Transverse colon (tissue), 4 donors: ENCODE measurements around the gene IL1F10. TPM values are rescaled to one million over a fixed set of nuclear protein-coding genes. Genes with fewer than 3 reads are reported as not detected.

Experiments used
- DNase-seq: peaks from one replicate; pipeline ENCODE4 v3.0.0-alpha.2; 2019
- H3K27ac ChIP-seq, 4 donors: fragments of 200-600 bp; sonication (generic); 2 replicates each; pipeline ENCODE4 v1.5.1; 2016 to 2018; ENCODE audit warnings: inconsistent platforms in 4 of 4
- H3K27me3 ChIP-seq: fragments of 200-600 bp; sonication (generic); 2 replicates; pipeline ENCODE4 v1.5.1; 2017; ENCODE audit warnings: inconsistent platforms
- H3K36me3 ChIP-seq, 4 donors: fragments of 200-600 bp; sonication (generic); 2 replicates each; pipeline ENCODE4 v1.5.1; 2017 to 2019; ENCODE audit warnings: inconsistent platforms in 4 of 4
- H3K4me1 ChIP-seq, 4 donors: fragments of 200-600 bp; sonication (generic); 2 replicates each; pipeline ENCODE4 v1.5.1; 2017 to 2020; ENCODE audit warnings: inconsistent platforms in 4 of 4
- H3K4me3 ChIP-seq, 4 donors: fragments of 200-600 bp; sonication (generic); 1 replicate in 1 of 4; 2 replicates in 3 of 4; pipeline versions ENCODE4 v1.5.1 to v1.6.1; 2017 to 2019; ENCODE audit warnings: inconsistent platforms in 4 of 4
- H3K9me3 ChIP-seq, 2 donors: fragments of 200-600 bp; sonication (generic); 2 replicates each; pipeline ENCODE4 v1.5.1; 2017 to 2019; ENCODE audit warnings: inconsistent platforms in 2 of 2
- EP300 ChIP-seq: sonication (generic); formaldehyde crosslinking; IDR thresholded peaks from one replicate; pipeline ENCODE4 v1.6.1; 2017; ENCODE audit warnings: antibody characterized with exemption, low read depth
- POLR2A ChIP-seq: fragments of 450-650 bp; IDR thresholded peaks from one replicate; pipeline ENCODE4 v1.6.1; 2016; ENCODE audit warnings: antibody characterized with exemption, mild to moderate bottlenecking, moderate library complexity
- POLR2AphosphoS5 ChIP-seq, 3 donors: sonication (generic); formaldehyde crosslinking; IDR thresholded peaks; one replicate each; pipeline ENCODE4 v1.6.1; 2016; ENCODE audit warnings: antibody characterized with exemption in 3 of 3
- WGBS, 2 donors: methylation state at CpG; one replicate each; pipeline ENCODE4 v1.1.5; 2018; ENCODE audit warnings: low coverage in 1 of 2; 5-methylcytosine and 5-hydroxymethylcytosine counted together
- in situ Hi-C, 4 donors: fragments of 200-750 bp; cut with MboI; loops; one replicate each; pipeline versions ENCODE4 v1.15.0 to v1.15.1; 2017; ENCODE audit warnings: low sequenced_read_pairs in 3 of 4, low pct_ligation_motif_present in 1 of 4, low pct_unique_long_range_greater_than_20kb in 1 of 4
- intact Hi-C: fragments of 100-400 bp; cut with DNase I; formaldehyde crosslinking; loops from one replicate; pipeline ENCODE4 v1.15.1; 2023; ENCODE audit warnings: low total_unique reads
- total RNA-seq, 4 donors: library from RNA; depleted of rRNA; stranded (reverse); fragments of >200 nt; gene quantifications; one replicate each; pipeline ENCODE4 v1.1.0, GENCODE V29; 2016
- TF ChIP-seq, protein P1 (sequence below), 5 experiments: fragments of 200-600 bp in 3 of 5; fragments of 450-650 bp in 2 of 5; sonication (generic) in 3 of 5; IDR thresholded peaks; 1 replicate in 2 of 5; 2 replicates in 3 of 5; pipeline ENCODE4 v1.5.1; 2016 to 2017; ENCODE audit warnings: antibody characterized with exemption in 5 of 5, inconsistent platforms in 3 of 5, mild to moderate bottlenecking in 2 of 5, moderate library complexity in 1 of 5

The IL1F10 gene
- total RNA-seq, 4 donors from 2014 or later = not detected

DNA sequence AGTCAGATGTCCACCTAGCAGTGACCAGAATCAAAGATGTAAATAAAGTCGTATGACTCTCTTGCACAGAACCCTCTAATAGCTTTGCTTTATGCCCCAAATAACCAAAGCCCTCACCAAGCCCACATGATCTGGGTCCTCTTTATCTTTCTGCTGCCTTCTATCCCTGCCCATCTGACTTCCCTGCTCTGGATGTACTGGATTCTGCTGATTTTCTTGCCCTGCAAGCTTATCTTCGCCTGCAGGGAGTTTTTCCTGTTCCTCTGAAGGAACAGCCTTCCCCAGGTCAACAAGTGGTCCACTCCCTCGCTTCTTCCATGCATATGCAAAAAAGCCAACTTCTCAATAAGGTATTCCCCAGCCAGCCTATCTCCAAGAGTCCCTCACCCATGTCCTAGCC is 33.8 kb upstream of the IL1F10 start:
- Histone ChIP-seq H3K27ac (no peak overlapping the region), H3K27me3 (peaks cover 25% of the 10 kb centered on the region), H3K36me3 (no peaks in the 10 kb centered on the region), H3K4me1 (peaks cover 0 to 2% (median 0%) of the 10 kb centered on the region in 4 donors), H3K9me3 (no peaks in the 10 kb centered on the region), H3K4me3 (no peak overlapping the region)
- in situ Hi-C loops (no loop called here), intact Hi-C loops (no loop called here)
- 73 to 83% methylated on average over 3 of the region's 3 CpGs for WGBS, 2 donors
- TF ChIP-seq EP300 (no peak), POLR2AphosphoS5 (IDR thresholded peaks at IDR 0.05) (no peak), POLR2A (no peak)
- TF ChIP-seq, protein P1, sequence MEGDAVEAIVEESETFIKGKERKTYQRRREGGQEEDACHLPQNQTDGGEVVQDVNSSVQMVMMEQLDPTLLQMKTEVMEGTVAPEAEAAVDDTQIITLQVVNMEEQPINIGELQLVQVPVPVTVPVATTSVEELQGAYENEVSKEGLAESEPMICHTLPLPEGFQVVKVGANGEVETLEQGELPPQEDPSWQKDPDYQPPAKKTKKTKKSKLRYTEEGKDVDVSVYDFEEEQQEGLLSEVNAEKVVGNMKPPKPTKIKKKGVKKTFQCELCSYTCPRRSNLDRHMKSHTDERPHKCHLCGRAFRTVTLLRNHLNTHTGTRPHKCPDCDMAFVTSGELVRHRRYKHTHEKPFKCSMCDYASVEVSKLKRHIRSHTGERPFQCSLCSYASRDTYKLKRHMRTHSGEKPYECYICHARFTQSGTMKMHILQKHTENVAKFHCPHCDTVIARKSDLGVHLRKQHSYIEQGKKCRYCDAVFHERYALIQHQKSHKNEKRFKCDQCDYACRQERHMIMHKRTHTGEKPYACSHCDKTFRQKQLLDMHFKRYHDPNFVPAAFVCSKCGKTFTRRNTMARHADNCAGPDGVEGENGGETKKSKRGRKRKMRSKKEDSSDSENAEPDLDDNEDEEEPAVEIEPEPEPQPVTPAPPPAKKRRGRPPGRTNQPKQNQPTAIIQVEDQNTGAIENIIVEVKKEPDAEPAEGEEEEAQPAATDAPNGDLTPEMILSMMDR (IDR thresholded peaks at IDR 0.05) = no peak
- no peak for DNase-seq

DNA sequence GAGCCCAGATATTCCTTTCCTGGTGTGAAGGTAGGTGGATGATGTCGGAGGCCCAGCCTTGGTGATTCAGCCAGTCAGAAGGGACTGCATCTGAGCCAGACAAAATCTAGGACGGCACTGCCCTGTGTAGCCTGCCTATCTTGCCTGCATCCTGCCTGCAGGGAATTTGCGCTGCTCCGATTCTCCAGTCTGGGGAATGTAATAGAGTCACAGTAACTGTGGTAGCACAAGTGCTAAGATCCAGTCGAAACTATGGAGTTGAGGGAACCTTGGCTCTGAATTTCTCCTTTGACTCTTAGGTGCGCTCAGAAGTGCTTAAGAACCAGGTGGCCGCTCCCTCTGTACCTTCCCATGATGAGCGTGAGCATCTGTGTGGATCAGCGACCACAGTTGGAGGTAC is 31.0 kb upstream of the IL1F10 start:
- Histone ChIP-seq H3K4me1 (peaks cover 0 to 15% (median 0%) of the 10 kb centered on the region in 4 donors), H3K9me3 (no peaks in the 10 kb centered on the region), H3K36me3 (no peaks in the 10 kb centered on the region), H3K27ac (no peak overlapping the region), H3K4me3 (no peak overlapping the region), H3K27me3 (peaks cover 7% of the 10 kb centered on the region)
- DNase-seq = no peak
- no peak for TF ChIP-seq EP300
- no peak for TF ChIP-seq POLR2A
- TF ChIP-seq POLR2AphosphoS5 (IDR thresholded peaks at IDR 0.05) = no peak
- TF ChIP-seq, protein P1 (IDR thresholded peaks at IDR 0.05) = no peak
- intact Hi-C loops (no loop called here), in situ Hi-C loops (no loop called here)
- WGBS, 2 donors = 90% methylated on average over 9 of the region's 9 CpGs; no CpG with 5 or more reads in 1 of the 2 donors

DNA sequence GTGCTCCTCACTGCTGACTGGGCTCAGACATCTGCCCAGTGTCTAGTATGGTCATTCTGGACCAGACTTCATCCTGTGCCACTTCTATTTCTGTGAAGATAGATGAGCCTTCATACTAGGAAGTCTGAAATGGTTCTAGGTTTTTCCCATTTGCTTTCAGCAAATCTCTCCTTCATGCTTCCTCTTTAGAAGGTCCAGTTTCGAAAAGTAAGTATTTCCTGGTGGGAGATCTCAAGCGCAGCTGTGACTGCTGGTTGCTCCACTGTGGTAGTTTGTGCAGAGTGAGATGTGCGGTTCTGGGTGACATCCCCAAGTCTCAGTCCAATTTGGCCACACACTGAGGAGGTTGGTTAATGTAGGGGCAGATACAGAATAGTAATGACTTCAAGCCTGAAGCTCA is 29.5 kb upstream of the IL1F10 start:
- H3K27me3 ChIP-seq = peaks cover 7% of the 10 kb centered on the region
- no peak for DNase-seq
- H3K4me3 ChIP-seq = no peak overlapping the region
- intact Hi-C loops = no loop called here
- TF ChIP-seq, protein P1 (IDR thresholded peaks at IDR 0.05) = no peak
- TF ChIP-seq POLR2AphosphoS5 (IDR thresholded peaks at IDR 0.05) (no peak), POLR2A (no peak), EP300 (no peak)
- no peaks in the 10 kb centered on the region for H3K36me3 ChIP-seq
- H3K9me3 ChIP-seq = no peaks in the 10 kb centered on the region
- peaks cover 0 to 15% (median 0%) of the 10 kb centered on the region in 4 donors for H3K4me1 ChIP-seq
- WGBS, 2 donors = 78% methylated on average over 3 of the region's 3 CpGs; no CpG with 5 or more reads in 1 of the 2 donors
- in situ Hi-C loops = no loop called here
- H3K27ac ChIP-seq = no peak overlapping the region

DNA sequence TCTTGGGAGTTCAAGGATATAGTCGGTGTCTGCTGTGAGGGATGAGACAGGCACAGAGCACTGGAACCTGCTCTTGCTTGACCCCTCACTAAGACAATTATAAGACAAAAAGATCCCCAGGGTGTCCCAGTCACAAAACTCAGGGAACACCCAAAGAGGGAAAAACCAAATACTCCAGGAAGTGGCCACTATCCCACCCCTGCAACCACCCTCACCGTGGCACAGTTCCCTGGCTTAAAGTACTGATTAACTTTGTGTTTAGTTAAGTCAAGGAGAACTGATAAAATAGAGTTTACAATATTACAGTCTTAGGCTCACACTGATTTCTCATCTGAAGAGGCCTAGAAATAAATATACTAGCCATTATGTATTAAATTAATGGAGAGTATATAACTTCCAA is 28.6 kb upstream of the IL1F10 start:
- no peak overlapping the region for H3K27ac ChIP-seq
- intact Hi-C loops = no loop called here
- H3K9me3 ChIP-seq = no peaks in the 10 kb centered on the region
- peaks cover 0 to 15% (median 0%) of the 10 kb centered on the region in 4 donors for H3K4me1 ChIP-seq
- H3K4me3 ChIP-seq = no peak overlapping the region
- no peaks in the 10 kb centered on the region for H3K36me3 ChIP-seq
- TF ChIP-seq POLR2A (no peak), EP300 (no peak), POLR2AphosphoS5 (IDR thresholded peaks at IDR 0.05) (no peak)
- TF ChIP-seq, protein P1 (IDR thresholded peaks at IDR 0.05) = no peak
- H3K27me3 ChIP-seq = peaks cover 4% of the 10 kb centered on the region
- in situ Hi-C loops = no loop called here
- DNase-seq = no peak
- 59% methylated on average over 2 of the region's 2 CpGs; no CpG with 5 or more reads in 1 of the 2 donors for WGBS, 2 donors
